CD14-positive monocyte (primary cell): ENCODE measurements around the gene IFNL1. TPM values are rescaled to one million over a fixed set of nuclear protein-coding genes. Genes with fewer than 3 reads are reported as not detected.

Experiments used
- DNase-seq, 3 donors: peaks; one replicate each; pipeline ENCODE4 v3.0.0-alpha.2; 2011 to 2022
- H2AFZ ChIP-seq: 2 replicates; pipeline ENCODE4 v1.6.0; 2012; ENCODE audit warnings: mild to moderate bottlenecking, low read depth, low read length, inconsistent platforms; ENCODE audit not compliant: insufficient read depth, poor library complexity, severe bottlenecking
- H3K27ac ChIP-seq, 2 donors: 1 replicate in 1 of 2; 2 replicates in 1 of 2; pipeline ENCODE4 v1.5.1; 2012 to 2013; ENCODE audit warnings: low read length in 2 of 2, control low read depth in 1 of 2, inconsistent platforms in 1 of 2, low read depth in 1 of 2, mild to moderate bottlenecking in 1 of 2
- H3K27me3 ChIP-seq, 2 donors: one replicate each; pipeline versions ENCODE4 v1.6.0 to v1.6.1; 2011 to 2013; ENCODE audit warnings: low read length in 2 of 2; ENCODE audit not compliant: control insufficient read depth in 2 of 2, insufficient read depth in 2 of 2
- H3K36me3 ChIP-seq, 2 donors: replicated peaks in 1 of 2; 1 replicate in 1 of 2; 2 replicates in 1 of 2; pipeline versions ENCODE4 v1.5.1 to v1.6.1; 2012 to 2013; ENCODE audit warnings: low read length in 2 of 2, control low read depth in 1 of 2, inconsistent platforms in 1 of 2, mild to moderate bottlenecking in 1 of 2; ENCODE audit not compliant: insufficient read depth in 2 of 2, control insufficient read depth in 1 of 2
- H3K4me1 ChIP-seq, 2 donors: 1 replicate in 1 of 2; 2 replicates in 1 of 2; pipeline versions ENCODE4 v1.5.1 to v1.6.1; 2012 to 2013; ENCODE audit warnings: low read length in 2 of 2, control low read depth in 1 of 2, inconsistent platforms in 1 of 2, mild to moderate bottlenecking in 1 of 2, moderate library complexity in 1 of 2; ENCODE audit not compliant: insufficient read depth in 2 of 2, control insufficient read depth in 1 of 2
- H3K4me2 ChIP-seq: replicated peaks from 2 replicates; pipeline ENCODE3; 2012; ENCODE audit warnings: low read length, moderate library complexity, mild to moderate bottlenecking; ENCODE audit not compliant: poor library complexity, severe bottlenecking; ENCODE audit errors: extremely low read depth
- H3K4me3 ChIP-seq, 3 experiments: fragments of 200-600 bp in 1 of 3; sonication (generic) in 1 of 3; replicated peaks in 1 of 3; 1 replicate in 2 of 3; 2 replicates in 1 of 3; pipeline ENCODE4 v1.5.1; 2011 to 2013; ENCODE audit warnings: low read length in 3 of 3, mild to moderate bottlenecking in 3 of 3, control low read depth in 2 of 3, low read depth in 2 of 3, inconsistent platforms in 1 of 3, moderate library complexity in 1 of 3
- H3K79me2 ChIP-seq: 2 replicates; pipeline ENCODE4 v1.6.0; 2012; ENCODE audit warnings: mild to moderate bottlenecking, control low read depth, inconsistent platforms, low read length, moderate library complexity; ENCODE audit not compliant: insufficient read depth
- H3K9ac ChIP-seq: 2 replicates; pipeline ENCODE4 v1.6.0; 2017; ENCODE audit warnings: low read length, mild to moderate bottlenecking; ENCODE audit not compliant: insufficient read depth, poor library complexity, severe bottlenecking
- H3K9me3 ChIP-seq, 2 donors: replicated peaks in 1 of 2; 1 replicate in 1 of 2; 2 replicates in 1 of 2; pipeline versions ENCODE4 v1.5.1 to v1.6.1; 2012 to 2013; ENCODE audit warnings: low read length in 2 of 2, control low read depth in 1 of 2; ENCODE audit not compliant: control insufficient read depth in 1 of 2, insufficient read depth in 1 of 2
- H4K20me1 ChIP-seq: 2 replicates; pipeline ENCODE4 v1.6.0; 2012; ENCODE audit warnings: mild to moderate bottlenecking, low read length, control low read depth, moderate library complexity; ENCODE audit not compliant: insufficient read depth
- H3K27ac Mint-ChIP-seq, 7 donors: one replicate each; pipeline ENCODE4 v1.8.0; 2020; ENCODE audit warnings: mild to moderate bottlenecking in 7 of 7, mixed read lengths in 7 of 7, moderate library complexity in 6 of 7, inconsistent platforms in 2 of 7
- H3K27me3 Mint-ChIP-seq, 3 donors: one replicate each; pipeline ENCODE4 v1.8.0; 2021 to 2022; ENCODE audit warnings: low read depth in 3 of 3, mild to moderate bottlenecking in 3 of 3, mixed read lengths in 3 of 3, moderate library complexity in 3 of 3, inconsistent platforms in 1 of 3
- H3K36me3 Mint-ChIP-seq, 2 donors: one replicate each; pipeline ENCODE4 v1.8.0; 2020; ENCODE audit warnings: mixed read lengths in 2 of 2, inconsistent platforms in 1 of 2, mild to moderate bottlenecking in 1 of 2
- H3K4me1 Mint-ChIP-seq: one replicate; pipeline ENCODE4 v1.8.0; 2020; ENCODE audit warnings: mild to moderate bottlenecking, mixed read lengths
- H3K4me3 Mint-ChIP-seq, 2 donors: one replicate each; pipeline ENCODE4 v1.8.0; 2020; ENCODE audit warnings: mild to moderate bottlenecking in 2 of 2, mixed read lengths in 2 of 2, moderate library complexity in 1 of 2
- H3K9me3 Mint-ChIP-seq, 7 donors: one replicate each; pipeline ENCODE4 v1.8.0; 2020 to 2022; ENCODE audit warnings: mixed read lengths in 7 of 7, mild to moderate bottlenecking in 6 of 7, moderate library complexity in 6 of 7, inconsistent platforms in 2 of 7
- CTCF ChIP-seq: fragments of 200-600 bp; IDR thresholded peaks from one replicate; pipeline ENCODE4 v1.8.0; 2022; ENCODE audit warnings: antibody characterized with exemption, mild to moderate bottlenecking
- WGBS: methylation state at CpG from one replicate; pipeline ENCODE4 v1.1.5; 2013; ENCODE audit warnings: missing lambda C conversion rate; ENCODE audit not compliant: insufficient coverage; 5-methylcytosine and 5-hydroxymethylcytosine counted together
- intact Hi-C, 2 donors: fragments of 100-400 bp; cut with micrococcal nuclease; formaldehyde crosslinking; loops; one replicate each; pipeline versions ENCODE4 v1.15.0 to v1.15.1; 2023
- polyA plus RNA-seq, 3 donors: library from polyadenylated mRNA; depleted of rRNA in 1 of 3; unstranded in 2 of 3; stranded (reverse) in 1 of 3; fragments of 300-500 nt in 2 of 3; fragments of >200 nt in 1 of 3; fragmentation: Illumina TruSeq in 2 of 3; gene quantifications; 1 replicate in 2 of 3; 2 replicates in 1 of 3; pipeline ENCODE4 v1.2.3, GENCODE V29; 2012 to 2021

IFNL1 gene
- polyA plus RNA-seq, 3 donors = not detected

GRCh38 chr19:39284032-39284431 lies 12.2 kb upstream of the IFNL1 start:
- no peak for DNase-seq
- no peak overlapping the region for H3K27ac Mint-ChIP-seq
- Histone ChIP-seq H3K4me2 (no peak overlapping the region), H4K20me1 (no peaks in the 10 kb centered on the region), H3K4me1 (no peaks in the 10 kb centered on the region), H3K4me3 (no peak overlapping the region), H3K79me2 (no peaks in the 10 kb centered on the region), H3K27ac (no peak overlapping the region), H3K9me3 (peaks cover 0 to 4% of the 10 kb centered on the region in 2 donors), H3K9ac (no peak overlapping the region), H2AFZ (no peak overlapping the region), H3K27me3 (no peaks in the 10 kb centered on the region), H3K36me3 (no peaks in the 10 kb centered on the region)
- H3K27me3 Mint-ChIP-seq = peaks cover 0 to 20% (median 4%) of the 10 kb centered on the region in 3 donors
- intact Hi-C loops = no loop called here
- TF ChIP-seq CTCF = no peak
- H3K36me3 Mint-ChIP-seq = no peaks in the 10 kb centered on the region
- H3K9me3 Mint-ChIP-seq = peaks cover 0 to 15% (median 7%) of the 10 kb centered on the region in 7 donors
- H3K4me3 Mint-ChIP-seq = no peak overlapping the region
- WGBS = no CpG with 5 or more reads among the region's 1 CpG
- peaks cover 7% of the 10 kb centered on the region for H3K4me1 Mint-ChIP-seq

GRCh38 chr19:39293394-39293793 lies 2.8 kb upstream of the IFNL1 start:
- intact Hi-C loops = no loop called here
- Histone ChIP-seq H3K27me3 (no peaks in the 10 kb centered on the region), H4K20me1 (no peaks in the 10 kb centered on the region), H3K4me2 (no peak overlapping the region), H3K79me2 (no peaks in the 10 kb centered on the region), H3K4me1 (no peaks in the 10 kb centered on the region), H3K9ac (no peak overlapping the region), H3K9me3 (no peaks in the 10 kb centered on the region), H3K4me3 (no peak overlapping the region), H2AFZ (no peak overlapping the region), H3K36me3 (no peaks in the 10 kb centered on the region), H3K27ac (no peak overlapping the region)
- Mint-ChIP-seq H3K9me3 (peaks cover 0 to 2% (median 0%) of the 10 kb centered on the region in 7 donors), H3K4me1 (no peaks in the 10 kb centered on the region), H3K27me3 (peaks cover 5 to 10% (median 7%) of the 10 kb centered on the region in 3 donors), H3K36me3 (no peaks in the 10 kb centered on the region), H3K27ac (no peak overlapping the region), H3K4me3 (no peak overlapping the region)
- TF ChIP-seq CTCF = no peak
- no peak for DNase-seq
- 96% methylated on average over 4 of the region's 4 CpGs for WGBS
